ENCODE data around the gene HES5. TPM values are rescaled to one million over a fixed set of nuclear protein-coding genes. Genes with fewer than 3 reads are reported as not detected.
"Not testable (repeated sequence)": the region's sequence is repeated elsewhere in the genome, so short reads cannot be mapped to it uniquely, and the experiment has no call there.

HES5 gene
- 1 to 10 TPM in 1 of 2 donors, under 1 TPM in 1; 0.36 to 2.1 TPM for total RNA-seq
- not detected for polyA plus RNA-seq
- long read RNA-seq, donor 1, result 0 reads
- long read RNA-seq, donor 2, result 0 reads

- ATAC-seq (ENCODE audit: low FRiP score) (no peak), DNase-seq (no peak)
- Histone ChIP-seq H3K27me3 (ENCODE audit: control insufficient read depth in 1 of 2, insufficient read depth in 2 of 2, low read length in 1 of 2) (no peaks in the 10 kb centered on the region), H3K4me3 (ENCODE audit: low read length in 2 of 2) (no peak within 1 kb of the TSS), H3K36me3 (ENCODE audit: control insufficient read depth in 1 of 2, insufficient read depth in 2 of 2, low read length in 1 of 2) (no peaks in the 10 kb centered on the region), H3K4me1 (ENCODE audit: control insufficient read depth in 1 of 2, insufficient read depth in 2 of 2, low read length in 2 of 2) (no peaks in the 10 kb centered on the region), H3K9me3 (ENCODE audit: control insufficient read depth, low read length) (no peaks in the 10 kb centered on the region), H3K27ac (ENCODE audit: low read depth in 1 of 2, low read length in 2 of 2) (peak within 1 kb of the TSS in 1 of 2 donors; percentile 43)
- intact Hi-C loops (cut with DNase I), result loop anchor here (5.0 to 10.0 kb wide), 3 partner anchors 55 to 338 kb away; partner anchors contain the start of genes FAAP20 (in 1 of the 2), PEX10 (in 1 of the 2) and PRXL2B (in 1 of the 2)
- 1% methylated on average over 61 to 91 of the region's 91 CpGs for whole genome bisulfite sequencing, 2 donors
Observed at GRCh38 chr1:2529784-2530512, at the start of gene HES5. TSS of gene HES5 (minus strand) at chr1:2530263. CDS start at chr1:2530164, 99 bp downstream.

GRCh38 chr1:2578758-2579118 is 48.7 kb upstream of the HES5 start:
- H3K36me3 ChIP-seq (ENCODE audit: control insufficient read depth in 1 of 2, insufficient read depth in 2 of 2, low read length in 1 of 2), result no peaks in the 10 kb centered on the region
- H3K27me3 ChIP-seq (ENCODE audit: control insufficient read depth in 1 of 2, insufficient read depth in 2 of 2, low read length in 1 of 2), result no peaks in the 10 kb centered on the region
- H3K9me3 ChIP-seq (ENCODE audit: control insufficient read depth, low read length), result no peaks in the 10 kb centered on the region
- no peaks in the 10 kb centered on the region for H3K4me1 ChIP-seq (ENCODE audit: control insufficient read depth in 1 of 2, insufficient read depth in 2 of 2, low read length in 2 of 2)
- no peak overlapping the region for H3K4me3 ChIP-seq (ENCODE audit: low read length in 2 of 2)
- no peak for ATAC-seq (ENCODE audit: low FRiP score)
- 68 to 74% methylated on average over 4 of the region's 4 CpGs for WGBS, 2 donors
- intact Hi-C loops (cut with DNase I), result no loop called here
- no peak for DNase-seq
- no peak overlapping the region for H3K27ac ChIP-seq (ENCODE audit: low read depth in 1 of 2, low read length in 2 of 2)

- H3K9me3 ChIP-seq (ENCODE audit: control insufficient read depth, low read length); H3K36me3 ChIP-seq (ENCODE audit: control insufficient read depth in 1 of 2, insufficient read depth in 2 of 2, low read length in 1 of 2); H3K27ac ChIP-seq (ENCODE audit: low read depth in 1 of 2, low read length in 2 of 2); H3K4me1 ChIP-seq (ENCODE audit: control insufficient read depth in 1 of 2, insufficient read depth in 2 of 2, low read length in 2 of 2); H3K27me3 ChIP-seq (ENCODE audit: control insufficient read depth in 1 of 2, insufficient read depth in 2 of 2, low read length in 1 of 2); intact Hi-C loops (cut with DNase I); H3K4me3 ChIP-seq (ENCODE audit: low read length in 2 of 2): not testable (repeated sequence)
- ATAC-seq (ENCODE audit: low FRiP score), result peak; percentile 15
- WGBS, 2 donors, result 86 to 91% methylated on average over 19 to 21 of the region's 23 CpGs
- peak; percentile 44 to 69 for DNase-seq
Observed at GRCh38 chr1:2577565-2578075, 47.6 kb upstream of the HES5 start.

- Histone ChIP-seq H3K36me3 (ENCODE audit: control insufficient read depth in 1 of 2, insufficient read depth in 2 of 2, low read length in 1 of 2) (no peaks in the 10 kb centered on the region), H3K27ac (ENCODE audit: low read depth in 1 of 2, low read length in 2 of 2) (no peak overlapping the region), H3K27me3 (ENCODE audit: control insufficient read depth in 1 of 2, insufficient read depth in 2 of 2, low read length in 1 of 2) (no peaks in the 10 kb centered on the region), H3K9me3 (ENCODE audit: control insufficient read depth, low read length) (peaks cover 3% of the 10 kb centered on the region), H3K4me1 (ENCODE audit: control insufficient read depth in 1 of 2, insufficient read depth in 2 of 2, low read length in 2 of 2) (no peaks in the 10 kb centered on the region), H3K4me3 (ENCODE audit: low read length in 2 of 2) (no peak overlapping the region)
- no peak for ATAC-seq (ENCODE audit: low FRiP score)
- 89 to 92% methylated on average over 23 of the region's 23 CpGs for WGBS, 2 donors
- intact Hi-C loops (cut with DNase I), result no loop called here
- no peak for DNase-seq
Observed at GRCh38 chr1:2575801-2576663, 46.0 kb upstream of the HES5 start.

GRCh38 chr1:2574350-2574749 is 44.3 kb upstream of the HES5 start:
- Histone ChIP-seq H3K9me3 (ENCODE audit: control insufficient read depth, low read length) (peaks cover 3% of the 10 kb centered on the region), H3K27me3 (ENCODE audit: control insufficient read depth in 1 of 2, insufficient read depth in 2 of 2, low read length in 1 of 2) (no peaks in the 10 kb centered on the region), H3K27ac (ENCODE audit: low read depth in 1 of 2, low read length in 2 of 2) (no peak overlapping the region), H3K4me3 (ENCODE audit: low read length in 2 of 2) (no peak overlapping the region), H3K36me3 (ENCODE audit: control insufficient read depth in 1 of 2, insufficient read depth in 2 of 2, low read length in 1 of 2) (no peaks in the 10 kb centered on the region), H3K4me1 (ENCODE audit: control insufficient read depth in 1 of 2, insufficient read depth in 2 of 2, low read length in 2 of 2) (no peaks in the 10 kb centered on the region)
- intact Hi-C loops (cut with DNase I), result no loop called here
- DNase-seq, result no peak
- no peak for ATAC-seq (ENCODE audit: low FRiP score)
- 75 to 76% methylated on average over 9 of the region's 9 CpGs for WGBS, 2 donors

- WGBS, 2 donors, result 80 to 91% methylated on average over 8 of the region's 8 CpGs
- Histone ChIP-seq H3K27ac (ENCODE audit: low read depth in 1 of 2, low read length in 2 of 2) (no peak overlapping the region), H3K9me3 (ENCODE audit: control insufficient read depth, low read length) (peaks cover 3% of the 10 kb centered on the region), H3K27me3 (ENCODE audit: control insufficient read depth in 1 of 2, insufficient read depth in 2 of 2, low read length in 1 of 2) (no peaks in the 10 kb centered on the region), H3K4me3 (ENCODE audit: low read length in 2 of 2) (no peak overlapping the region), H3K4me1 (ENCODE audit: control insufficient read depth in 1 of 2, insufficient read depth in 2 of 2, low read length in 2 of 2) (no peaks in the 10 kb centered on the region), H3K36me3 (ENCODE audit: control insufficient read depth in 1 of 2, insufficient read depth in 2 of 2, low read length in 1 of 2) (no peaks in the 10 kb centered on the region)
- intact Hi-C loops (cut with DNase I), result no loop called here
- ATAC-seq (ENCODE audit: low FRiP score) (no peak), DNase-seq (no peak)
Observed at GRCh38 chr1:2573250-2573920, 43.3 kb upstream of the HES5 start.

- H3K27me3 ChIP-seq (ENCODE audit: control insufficient read depth in 1 of 2, insufficient read depth in 2 of 2, low read length in 1 of 2), result no peaks in the 10 kb centered on the region
- 88 to 93% methylated on average over 9 of the region's 9 CpGs for WGBS, 2 donors
- no peak for ATAC-seq (ENCODE audit: low FRiP score)
Observed at GRCh38 chr1:2571348-2571747, 41.3 kb upstream of the HES5 start.

GRCh38 chr1:2570332-2570731 is 40.3 kb upstream of the HES5 start:
- Histone ChIP-seq H3K4me1 (ENCODE audit: control insufficient read depth in 1 of 2, insufficient read depth in 2 of 2, low read length in 2 of 2) (no peaks in the 10 kb centered on the region), H3K27ac (ENCODE audit: low read depth in 1 of 2, low read length in 2 of 2) (no peak overlapping the region), H3K9me3 (ENCODE audit: control insufficient read depth, low read length) (peaks cover 3% of the 10 kb centered on the region), H3K4me3 (ENCODE audit: low read length in 2 of 2) (no peak overlapping the region), H3K36me3 (ENCODE audit: control insufficient read depth in 1 of 2, insufficient read depth in 2 of 2, low read length in 1 of 2) (no peaks in the 10 kb centered on the region), H3K27me3 (ENCODE audit: control insufficient read depth in 1 of 2, insufficient read depth in 2 of 2, low read length in 1 of 2) (no peaks in the 10 kb centered on the region)
- intact Hi-C loops (cut with DNase I), result no loop called here
- DNase-seq (no peak), ATAC-seq (ENCODE audit: low FRiP score) (no peak)
- WGBS, 2 donors, result 87% methylated on average over 17 of the region's 17 CpGs

More at GRCh38 chr1:2571348-2571747, 41.3 kb upstream of the HES5 start:
- H3K4me1 ChIP-seq (ENCODE audit: control insufficient read depth in 1 of 2, insufficient read depth in 2 of 2, low read length in 2 of 2), result no peaks in the 10 kb centered on the region
- H3K36me3 ChIP-seq (ENCODE audit: control insufficient read depth in 1 of 2, insufficient read depth in 2 of 2, low read length in 1 of 2), result no peaks in the 10 kb centered on the region
- intact Hi-C loops (cut with DNase I), result no loop called here
- no peak for DNase-seq
- no peak overlapping the region for H3K4me3 ChIP-seq (ENCODE audit: low read length in 2 of 2)
- H3K27ac ChIP-seq (ENCODE audit: low read depth in 1 of 2, low read length in 2 of 2), result no peak overlapping the region
- H3K9me3 ChIP-seq (ENCODE audit: control insufficient read depth, low read length), result peaks cover 3% of the 10 kb centered on the region
